Stimulated activated CD8-positive, alpha-beta memory T cell treated with anti-CD3 and anti-CD28 coated beads, Interleukin-4, amount 100 ng/mL, for 4 hours (primary cell): ENCODE results near the gene ILK.

ENCODE experiments used
- DNase-seq, 2 donors: peaks; one replicate each; pipeline ENCODE4 v3.0.0-alpha.2; 2020; ENCODE audit warnings: low read depth in 2 of 2, low spot score in 1 of 2

The ILK gene

GRCh38 chr11:6572215-6572614 is 31.4 kb upstream of the ILK start:
- no peak for DNase-seq

GRCh38 chr11:6574816-6575715 is 28.5 kb upstream of the ILK start:
- DNase-seq: no peak

- DNase-seq: no peak
Measured at GRCh38 chr11:6576471-6577373, 26.9 kb upstream of the ILK start.

- no peak for DNase-seq
Measured at GRCh38 chr11:6578134-6578533, 25.4 kb upstream of the ILK start.

- no peak for DNase-seq
Measured at GRCh38 chr11:6579681-6580080, 23.9 kb upstream of the ILK start.

GRCh38 chr11:6583584-6583983 is 20.0 kb upstream of the ILK start:
- DNase-seq: no peak

- no peak for DNase-seq
Measured at GRCh38 chr11:6584528-6584927, 19.0 kb upstream of the ILK start.

GRCh38 chr11:6586434-6587359 is 16.9 kb upstream of the ILK start:
- no peak for DNase-seq

GRCh38 chr11:6587360-6587953 is 16.1 kb upstream of the ILK start:
- no peak for DNase-seq

GRCh38 chr11:6588018-6588417 is 15.6 kb upstream of the ILK start:
- DNase-seq: no peak

GRCh38 chr11:6594142-6594768 is 9.3 kb upstream of the ILK start:
- no peak for DNase-seq

GRCh38 chr11:6596239-6596877 is 7.2 kb upstream of the ILK start:
- no peak for DNase-seq

- no peak for DNase-seq
Measured at GRCh38 chr11:6598555-6598954, 5.0 kb upstream of the ILK start.

GRCh38 chr11:6599449-6599848 is 4.1 kb upstream of the ILK start:
- DNase-seq: no peak

GRCh38 chr11:6599881-6600390 is 3.6 kb upstream of the ILK start:
- DNase-seq: no peak

GRCh38 chr11:6601041-6601461 is 2.5 kb upstream of the ILK start:
- no peak for DNase-seq

GRCh38 chr11:6602096-6602940 is 1.3 kb upstream of the ILK start:
- DNase-seq: no peak

- DNase-seq: no peak
Measured at GRCh38 chr11:6604081-6604626, 580 bp downstream of the ILK start.
